ENCODE results near the gene TESK1. TPM values are rescaled to one million over a fixed set of nuclear protein-coding genes. Genes with fewer than 3 reads are reported as not detected.

The TESK1 gene
- total and polyA plus RNA-seq, 2 of the 8 experiments (the other 6 are each of a cell fraction or from before 2014, with no cell fraction given) = 13.5 to 13.9 TPM

GRCh38 chr9:35609001-35609819 is 4.1 kb downstream of the TESK1 start (continued):
- no peak for TF ChIP-seq CBX8 (IDR thresholded peaks at IDR 0.05; ENCODE audit: borderline replicate concordance, low read depth, low read length)
- TF ChIP-seq GABPA (IDR thresholded peaks at IDR 0.05; ENCODE audit: borderline replicate concordance, insufficient read depth, low read length) = no peak
- TF ChIP-seq EGR1 (IDR thresholded peaks at IDR 0.05; ENCODE audit: borderline replicate concordance, low read depth, low read length) = no peak
- no peak for TF ChIP-seq HDAC2 (IDR thresholded peaks at IDR 0.05; ENCODE audit: borderline replicate concordance in 1 of 2, low read depth in 2 of 2, low read length in 2 of 2)
- no peak for TF ChIP-seq CHD7 (IDR thresholded peaks at IDR 0.05; ENCODE audit: insufficient replicate concordance, low read length)
- TF ChIP-seq ATF3 (IDR thresholded peaks at IDR 0.05; ENCODE audit: insufficient read depth, low read depth, low read length) = no peak
- TF ChIP-seq HDAC6 (IDR thresholded peaks at IDR 0.05; ENCODE audit: low read depth, low read length) = no peak
- no peak for TF ChIP-seq POLR2AphosphoS5 (IDR thresholded peaks at IDR 0.05; ENCODE audit: low read depth, low read length)
- no peak for TF ChIP-seq CHD1 (IDR thresholded peaks at IDR 0.05; ENCODE audit: low read depth, low read length)
